C4-2B (cell line): ENCODE data around the gene C1orf232.

ENCODE experiments used
- H3K27ac ChIP-seq: fragments of 450-650 bp; 2 replicates; pipeline ENCODE4 v1.5.1; 2017
- CTCF ChIP-seq: fragments of 450-650 bp; conservative IDR thresholded peaks from 2 replicates; pipeline ENCODE4 v1.5.1; 2017; ENCODE audit warnings: mild to moderate bottlenecking
- ZFX ChIP-seq: fragments of 450-650 bp; IDR thresholded peaks from 2 replicates; pipeline ENCODE4 v1.6.1; 2017

C1orf232 gene

DNA sequence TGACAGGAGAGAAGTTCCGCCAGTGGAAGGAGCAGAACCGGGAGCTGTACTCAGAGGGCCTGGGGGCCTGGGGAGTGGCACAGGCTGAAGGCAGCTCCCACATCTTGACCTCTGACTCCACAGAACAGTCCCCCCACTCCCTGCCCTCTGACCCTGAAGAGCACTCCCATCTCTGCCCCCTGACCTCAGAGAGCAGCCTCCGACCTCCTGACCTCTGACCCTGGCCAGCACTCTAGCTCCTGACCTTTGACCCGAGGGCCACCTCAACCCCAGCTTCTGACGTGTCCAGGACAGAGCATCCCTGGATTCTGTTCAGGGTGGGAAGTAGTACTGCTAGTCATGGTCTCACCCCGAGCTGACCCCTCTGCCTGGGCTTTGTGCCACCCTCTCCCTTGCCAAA lies 20.6 kb upstream of the C1orf232 start:
- TF ChIP-seq ZFX = no peak
- no peak for TF ChIP-seq CTCF
- H3K27ac ChIP-seq = no peak overlapping the region

DNA sequence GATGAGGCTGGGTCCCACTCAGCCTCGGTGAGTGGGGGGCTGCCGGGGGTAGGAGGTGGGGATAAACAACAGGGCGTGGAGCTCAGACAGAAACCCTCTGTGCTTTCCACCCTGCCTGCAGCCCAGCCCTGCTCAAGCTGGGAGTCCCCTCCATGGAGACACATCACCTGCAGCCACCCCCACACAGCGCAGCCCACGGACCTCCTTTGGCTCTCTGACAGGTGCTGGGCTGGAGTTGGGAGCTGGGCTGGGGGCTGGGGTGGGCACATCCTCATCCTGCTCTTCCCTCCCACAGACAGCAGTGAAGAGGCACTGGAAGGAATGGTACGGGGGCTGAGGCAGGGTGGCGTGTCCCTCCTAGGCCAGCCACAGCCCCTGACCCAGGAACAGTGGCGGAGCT lies 19.7 kb upstream of the C1orf232 start:
- no peak overlapping the region for H3K27ac ChIP-seq
- TF ChIP-seq ZFX = no peak
- no peak for TF ChIP-seq CTCF

- no peak overlapping the region for H3K27ac ChIP-seq
- TF ChIP-seq ZFX = no peak
These were observed 19.1 kb upstream of the C1orf232 start for GRCh38 chr1:26187882-26188281.

GRCh38 chr1:26184883-26185282 lies 16.1 kb upstream of the C1orf232 start:
- no peak overlapping the region for H3K27ac ChIP-seq
- TF ChIP-seq ZFX = no peak
- no peak for TF ChIP-seq CTCF

DNA sequence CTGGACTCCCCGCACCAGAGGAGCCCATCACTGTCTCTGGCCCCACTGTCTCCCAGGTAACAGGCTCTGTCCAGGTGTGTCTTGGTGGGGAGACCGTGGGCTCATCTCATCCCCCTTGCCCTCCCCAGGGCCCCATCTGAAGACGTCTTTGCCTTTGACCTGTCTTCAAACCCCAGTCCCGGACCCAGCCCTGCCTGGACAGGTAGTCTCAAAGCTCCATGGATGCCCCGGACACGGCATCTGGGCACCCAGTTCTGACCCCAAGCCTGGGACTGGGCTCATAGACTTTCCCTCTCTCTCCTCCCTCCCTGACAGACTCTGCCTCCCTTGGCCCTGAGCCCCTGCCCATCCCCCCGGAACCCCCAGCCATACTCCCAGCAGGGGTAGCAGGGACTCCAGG lies 15.3 kb upstream of the C1orf232 start:
- no peak for TF ChIP-seq CTCF
- no peak for TF ChIP-seq ZFX
- H3K27ac ChIP-seq = no peak overlapping the region

GRCh38 chr1:26182383-26182696 lies 13.6 kb upstream of the C1orf232 start:
- H3K27ac ChIP-seq = no peak overlapping the region
- no peak for TF ChIP-seq ZFX
- TF ChIP-seq CTCF = no peak

DNA sequence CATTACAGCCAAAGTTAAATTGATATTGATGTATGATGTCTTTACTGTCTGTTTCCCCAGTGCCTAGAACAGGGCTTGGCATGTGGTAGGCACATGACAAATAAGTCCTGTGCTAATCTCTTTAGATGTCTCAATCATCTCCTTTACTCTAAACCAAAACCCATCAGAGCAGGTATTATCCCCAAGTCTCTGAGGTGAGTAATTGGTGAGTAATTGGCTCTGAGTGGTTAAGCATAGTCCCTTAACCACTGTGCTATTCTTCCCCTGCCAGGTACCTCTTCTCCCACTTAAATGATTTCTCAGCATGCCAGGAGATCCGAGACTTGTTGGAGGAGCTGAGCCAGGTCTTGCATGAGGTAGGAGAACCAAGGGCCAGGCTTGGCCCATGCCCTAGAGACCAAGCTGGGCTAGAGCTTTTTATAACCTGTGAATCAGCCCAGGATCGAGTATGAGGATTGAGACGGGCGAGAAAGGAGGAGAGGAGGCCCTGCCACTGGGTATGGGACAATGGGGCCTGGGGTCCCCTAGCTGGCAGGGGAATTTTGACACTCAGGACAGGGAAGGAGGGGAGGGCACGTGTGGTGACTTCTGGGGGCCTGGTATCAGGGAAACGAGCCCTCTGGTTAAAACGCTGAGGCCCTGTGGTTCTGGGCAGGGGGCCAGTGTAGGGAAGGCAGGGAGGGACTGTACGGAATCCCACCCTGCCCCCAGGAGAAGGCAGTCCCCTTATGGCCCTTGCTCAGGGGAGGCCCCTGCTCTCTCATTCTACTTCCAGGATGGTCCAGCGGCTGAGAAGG lies 13.0 kb upstream of the C1orf232 start:
- no peak overlapping the region for H3K27ac ChIP-seq
- TF ChIP-seq ZFX (no peak), CTCF (no peak)

GRCh38 chr1:26180010-26180506 lies 11.3 kb upstream of the C1orf232 start:
- H3K27ac ChIP-seq = no peak overlapping the region
- TF ChIP-seq CTCF (no peak), ZFX (no peak)
